HG02870 (cell line): Measurements from ENCODE around the gene CFAP43.

Source experiments
- ATAC-seq: cut with Tn5 transposase; IDR thresholded peaks from one replicate; pipeline ENCODE4 v1.9.1; 2021; ENCODE audit warnings: mild to moderate bottlenecking, moderate library complexity; ENCODE audit not compliant: unreplicated experiment

Gene CFAP43

DNA sequence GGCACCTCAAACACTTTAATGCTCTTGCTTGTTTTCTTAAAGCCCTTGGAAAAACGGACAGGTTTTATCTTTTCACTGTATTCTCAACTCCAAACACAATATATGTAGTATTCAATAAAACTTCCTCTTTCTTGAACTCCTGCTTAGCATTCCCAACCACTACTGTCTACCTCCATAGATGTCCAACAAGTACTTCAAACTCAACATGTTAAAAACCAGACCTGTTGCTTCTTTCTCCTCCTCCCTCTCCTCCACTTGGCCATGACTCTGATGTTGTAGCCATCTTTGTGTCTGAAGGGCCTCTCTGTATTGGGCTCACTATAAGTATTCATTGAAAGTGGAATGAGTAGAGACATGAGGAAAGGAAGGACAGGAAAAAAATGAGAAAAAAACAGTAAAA lies 130.3 kb downstream of the CFAP43 start:
- ATAC-seq: no peak

DNA sequence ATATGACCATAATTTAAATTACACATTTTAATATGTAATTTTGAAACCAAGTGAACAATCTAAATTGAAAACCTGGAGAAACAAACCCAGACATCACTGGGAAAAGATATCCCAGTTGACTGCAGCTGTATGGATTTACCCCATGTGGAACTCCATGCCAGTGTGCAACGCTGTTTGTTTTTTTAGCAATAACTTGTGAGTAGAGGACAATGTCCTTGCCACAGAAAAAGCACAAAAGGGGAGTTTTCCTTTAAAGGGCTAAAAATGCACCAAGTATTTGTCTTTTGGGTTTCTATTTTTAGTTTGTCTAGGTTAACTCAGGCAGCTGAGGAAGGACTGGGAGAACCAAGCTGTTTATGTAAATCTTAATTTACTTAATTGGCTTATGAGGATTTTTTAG lies 131.4 kb downstream of the CFAP43 start:
- ATAC-seq: no peak

- ATAC-seq: no peak
These were observed 132.2 kb downstream of the CFAP43 start for GRCh38 chr10:104099941-104100340.

DNA sequence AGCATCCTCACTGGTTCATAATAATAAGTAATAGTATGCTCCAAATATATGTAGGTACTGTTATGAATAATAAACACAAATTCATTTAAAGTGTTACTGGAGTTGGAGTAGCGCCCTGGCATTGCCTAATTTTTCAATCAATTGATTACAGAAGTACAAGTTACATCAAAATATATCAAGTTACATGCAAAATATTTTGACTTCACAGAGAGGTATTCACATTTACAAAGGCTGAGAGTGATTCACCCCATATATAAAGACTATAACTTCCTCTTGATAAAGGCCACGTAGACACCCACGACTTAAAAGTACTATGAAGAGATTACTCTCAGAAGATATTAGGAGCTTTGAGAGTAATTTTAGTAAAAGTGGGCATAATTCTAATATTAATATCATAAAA lies 132.9 kb downstream of the CFAP43 start:
- no peak for ATAC-seq

DNA sequence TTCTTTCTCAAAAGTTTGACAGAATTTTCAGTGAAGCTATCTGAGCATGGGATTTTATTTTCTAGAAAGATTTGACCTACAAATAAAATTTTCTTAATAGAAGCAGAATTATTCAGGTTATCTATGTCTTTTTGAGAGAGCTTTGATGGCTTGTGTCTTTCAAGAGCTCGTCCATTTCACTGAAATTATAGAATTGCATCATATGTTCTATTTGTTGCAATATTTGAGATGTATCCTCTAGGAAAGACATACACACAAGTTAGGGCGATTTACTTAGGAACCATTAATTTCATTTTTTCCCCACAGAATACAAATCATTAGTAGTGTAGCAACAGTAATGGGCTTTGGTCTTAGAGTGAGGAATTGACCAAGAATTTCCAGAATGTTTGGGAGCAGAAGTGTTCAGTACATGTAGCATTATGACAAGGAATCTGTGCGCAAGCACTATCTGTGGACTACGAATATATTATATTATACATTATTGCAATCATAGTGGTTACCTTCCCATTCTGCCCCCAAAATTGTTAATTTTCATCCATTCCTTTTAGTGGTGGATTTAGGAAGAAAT lies 133.7 kb downstream of the CFAP43 start:
- ATAC-seq: no peak

GRCh38 chr10:104096692-104097091 lies 135.5 kb downstream of the CFAP43 start:
- ATAC-seq: no peak

- ATAC-seq: no peak
These were observed 139.4 kb downstream of the CFAP43 start for GRCh38 chr10:104092749-104093148.

DNA sequence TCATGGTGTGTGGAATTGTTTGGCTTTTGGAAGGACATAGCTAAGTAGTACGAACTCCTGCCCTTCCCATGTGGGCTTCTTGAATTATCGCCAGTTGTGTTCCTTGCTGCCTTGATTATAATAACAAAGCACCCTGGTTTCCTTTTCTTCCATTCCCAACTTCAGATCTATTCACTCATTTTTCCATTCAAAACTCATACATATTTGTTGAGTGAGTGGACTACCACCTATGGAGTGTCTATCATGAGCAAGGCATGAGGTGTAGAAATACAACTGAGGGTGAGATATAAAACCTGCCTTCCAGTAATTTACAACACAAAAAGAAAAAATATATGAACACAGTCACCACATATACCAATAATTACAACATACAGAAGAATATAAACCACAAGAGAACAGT lies 141.6 kb downstream of the CFAP43 start:
- no peak for ATAC-seq

- ATAC-seq: no peak
These were observed 142.5 kb downstream of the CFAP43 start for GRCh38 chr10:104089621-104090020.

GRCh38 chr10:104088239-104088638 lies 143.9 kb downstream of the CFAP43 start:
- ATAC-seq: no peak

- ATAC-seq: no peak
These were observed 146.3 kb downstream of the CFAP43 start, which contains the start of gene COL17A1 for GRCh38 chr10:104085801-104086400. Gene COL17A1 (minus strand): TSS chr10:104085880. CDS start chr10:104080673, 5,207 bp downstream.

DNA sequence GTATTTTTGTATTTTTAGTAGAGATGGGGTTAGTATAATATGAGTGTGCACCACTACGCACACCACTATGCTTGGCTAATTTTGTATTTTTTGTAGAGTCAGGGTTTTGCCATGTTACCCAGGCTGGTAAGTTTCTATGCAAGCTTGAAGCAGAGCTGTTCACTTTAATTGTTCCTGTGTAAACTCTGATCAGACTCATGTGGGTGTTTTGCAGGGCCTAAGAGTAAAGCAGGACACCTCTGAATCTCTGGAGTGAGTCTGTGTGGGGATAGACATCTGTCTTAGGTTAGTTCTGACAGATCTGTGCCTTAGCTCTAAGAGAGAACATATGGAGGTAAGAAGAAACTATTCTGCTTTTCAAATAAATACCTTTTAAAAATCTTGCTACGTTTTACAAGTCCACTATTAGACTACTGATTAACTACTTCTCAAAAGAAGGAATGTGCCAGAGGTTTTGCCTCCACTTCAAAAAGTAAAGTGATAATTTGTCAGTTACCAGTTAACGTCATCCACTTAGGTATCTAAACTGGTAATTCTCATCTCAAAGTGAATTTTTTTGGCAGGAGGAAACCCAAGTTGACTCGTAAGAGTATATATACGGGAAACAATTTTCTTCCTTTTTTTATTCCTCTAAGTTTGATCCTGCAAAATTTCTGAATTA lies 147.6 kb downstream of the CFAP43 start:
- no peak for ATAC-seq

DNA sequence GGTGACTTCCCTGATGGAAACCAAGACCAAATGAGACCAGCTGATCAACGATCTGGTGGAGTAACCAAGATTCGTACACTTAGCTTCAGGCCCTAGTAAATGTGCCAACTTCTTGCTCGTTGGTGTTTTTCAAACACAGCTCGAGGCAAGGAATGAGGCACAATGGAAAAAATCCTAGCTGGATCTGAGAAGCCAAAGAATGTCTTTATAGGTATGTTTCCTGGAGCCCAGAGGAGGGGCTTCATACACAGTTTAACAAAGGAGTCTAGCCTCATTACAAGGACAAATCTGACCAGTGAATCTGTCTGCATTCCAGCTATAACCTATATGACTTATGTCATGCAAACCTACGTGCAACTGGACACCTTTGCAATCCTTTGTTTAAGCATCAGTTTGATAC lies 150.2 kb downstream of the CFAP43 start:
- ATAC-seq: no peak

DNA sequence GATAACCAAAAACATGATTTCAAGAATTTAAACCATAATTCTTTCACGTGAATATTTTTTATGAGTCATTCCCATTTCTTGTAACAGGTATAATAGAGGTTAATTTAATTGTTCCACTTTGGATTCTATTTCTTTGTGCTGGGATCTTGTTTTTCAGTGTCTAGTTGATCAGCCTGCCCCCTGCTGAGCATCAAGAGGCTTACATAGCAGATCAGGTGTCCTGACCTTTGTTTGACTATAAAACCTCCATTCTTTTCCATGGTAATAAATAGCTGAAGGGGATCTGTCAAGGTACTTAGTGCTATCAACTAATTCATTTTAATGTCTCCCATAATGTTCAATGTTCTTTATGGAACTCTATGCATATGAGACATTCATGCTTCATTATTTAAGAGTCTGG lies 151.4 kb downstream of the CFAP43 start:
- ATAC-seq: no peak
